HepG2 (cell line): ENCODE measurements around the gene CAMTA2. TPM values are rescaled to one million over a fixed set of nuclear protein-coding genes. Genes with fewer than 3 reads are reported as not detected.
A peak's percentile ranks its signal among the peaks of the same experiment; 100 is the strongest.

Source experiments
- CC2D1A ChIP-seq: sonication (generic); formaldehyde crosslinking; IDR thresholded peaks from 2 replicates; pipeline ENCODE4 v1.8.1; 2023; ENCODE audit warnings: mild to moderate bottlenecking, missing genetic modification reagents
- CEBPG ChIP-seq: IDR thresholded peaks from 2 replicates; pipeline ENCODE4 v1.6.1; 2016
- HCFC1 ChIP-seq: fragments of 150-350 bp; IDR thresholded peaks from 2 replicates; pipeline ENCODE4 v1.6.1; 2014; ENCODE audit warnings: low read depth, low read length
- IKZF4 ChIP-seq: sonication (generic); formaldehyde crosslinking; IDR thresholded peaks from 2 replicates; pipeline ENCODE4 v1.5.1; 2020; ENCODE audit warnings: borderline replicate concordance, mild to moderate bottlenecking, low read depth, missing genetic modification reagents; ENCODE audit errors: not compliant biosample characterization
- MAFF ChIP-seq: IDR thresholded peaks from 2 replicates; pipeline ENCODE4 v1.6.1; 2011; ENCODE audit warnings: low read depth, low read length, improper control_type of control experiment
- NCOR1 ChIP-seq: fragments of 200-600 bp; sonication (generic); IDR thresholded peaks from 2 replicates; pipeline ENCODE4 v1.7.0; 2017; ENCODE audit warnings: antibody characterized with exemption, low read length, borderline replicate concordance
- PRDM10 ChIP-seq: sonication (generic); formaldehyde crosslinking; IDR thresholded peaks from 2 replicates; pipeline ENCODE4 v1.4.0; 2020; ENCODE audit warnings: low read depth, missing genetic modification reagents
- RAD21 ChIP-seq: fragments of 450-650 bp; formaldehyde crosslinking; IDR thresholded peaks from 2 replicates; pipeline ENCODE4 v1.5.0; 2020; ENCODE audit warnings: mild to moderate bottlenecking
- RBFOX2 ChIP-seq: fragments of 200-400 bp; formaldehyde crosslinking; IDR thresholded peaks from 2 replicates; pipeline ENCODE4 v1.6.1; 2017; ENCODE audit warnings: low read depth, mild to moderate bottlenecking, low read length
- RELA ChIP-seq: sonication (generic); formaldehyde crosslinking; IDR thresholded peaks from 2 replicates; pipeline ENCODE4 v1.4.0; 2020; ENCODE audit warnings: missing genetic modification reagents
- RFX5 ChIP-seq: IDR thresholded peaks from 2 replicates; pipeline ENCODE4 v1.6.1; 2011; ENCODE audit warnings: low read depth, low read length, improper control_type of control experiment
- RFXANK ChIP-seq: IDR thresholded peaks from 2 replicates; pipeline ENCODE4 v1.6.1; 2016
- SIN3A ChIP-seq: IDR thresholded peaks from 2 replicates; pipeline ENCODE4 v1.6.1; 2011; ENCODE audit warnings: low read depth, mild to moderate bottlenecking, control low read depth, low read length, borderline replicate concordance
- SKIL ChIP-seq: sonication (generic); formaldehyde crosslinking; IDR thresholded peaks from 2 replicates; pipeline ENCODE4 v1.8.0; 2022; ENCODE audit warnings: missing genetic modification reagents, mild to moderate bottlenecking, moderate library complexity, borderline replicate concordance
- ZNF160 ChIP-seq: sonication (generic); formaldehyde crosslinking; IDR thresholded peaks from 2 replicates; pipeline ENCODE4 v1.8.0; 2022; ENCODE audit warnings: mild to moderate bottlenecking, inconsistent platforms, missing genetic modification reagents
- ZNF615 ChIP-seq: sonication (generic); formaldehyde crosslinking; IDR thresholded peaks from 2 replicates; pipeline ENCODE4 v1.5.0; 2020; ENCODE audit warnings: mild to moderate bottlenecking, missing genetic modification reagents, borderline replicate concordance
- ZNF770 ChIP-seq: sonication (generic); formaldehyde crosslinking; IDR thresholded peaks from 2 replicates; pipeline ENCODE4 v1.5.0; 2020; ENCODE audit warnings: mild to moderate bottlenecking, missing genetic modification reagents
- polyA plus RNA-seq, 8 experiments: library from polyadenylated mRNA; depleted of rRNA in 3 of 8; stranded (reverse) in 7 of 8; unstranded in 1 of 8; fragments of >200 nt; fragmentation: Illumina TruSeq in 4 of 8; extraction: Trizol in 4 of 8; gene quantifications; 2 replicates each; pipeline versions ENCODE4 v1.2.1 to v1.2.3, GENCODE V29; 2011 to 2016; ENCODE audit warnings: low read depth in 4 of 8, missing spikeins in 1 of 8, mixed read lengths in 1 of 8; ENCODE audit not compliant: insufficient read depth in 1 of 8
- total RNA-seq, 5 experiments: library from RNA; depleted of rRNA; stranded (reverse); fragments of >200 nt; fragmentation: Illumina TruSeq; extraction: Trizol; gene quantifications; 2 replicates each; pipeline ENCODE4 v1.2.3, GENCODE V29; 2016; ENCODE audit warnings: low read depth in 1 of 5
- TF ChIP-seq, protein P1 (sequence below): sonication (generic); formaldehyde crosslinking; IDR thresholded peaks from 2 replicates; pipeline ENCODE4 v1.5.0; 2020; ENCODE audit warnings: missing genetic modification reagents
- TF ChIP-seq, protein P2 (sequence below): IDR thresholded peaks from 2 replicates; pipeline ENCODE4 v1.6.1; 2018; ENCODE audit warnings: missing genetic modification reagents, mild to moderate bottlenecking, missing compliant biosample characterization

Gene CAMTA2
- total and polyA plus RNA-seq, 2 of the 13 experiments (the other 11 are each of a cell fraction or from before 2014, with no cell fraction given), result 4.1 to 7.1 TPM

- TF ChIP-seq CC2D1A (CRISPR knock-in tag), result no peak
- TF ChIP-seq, protein P1, sequence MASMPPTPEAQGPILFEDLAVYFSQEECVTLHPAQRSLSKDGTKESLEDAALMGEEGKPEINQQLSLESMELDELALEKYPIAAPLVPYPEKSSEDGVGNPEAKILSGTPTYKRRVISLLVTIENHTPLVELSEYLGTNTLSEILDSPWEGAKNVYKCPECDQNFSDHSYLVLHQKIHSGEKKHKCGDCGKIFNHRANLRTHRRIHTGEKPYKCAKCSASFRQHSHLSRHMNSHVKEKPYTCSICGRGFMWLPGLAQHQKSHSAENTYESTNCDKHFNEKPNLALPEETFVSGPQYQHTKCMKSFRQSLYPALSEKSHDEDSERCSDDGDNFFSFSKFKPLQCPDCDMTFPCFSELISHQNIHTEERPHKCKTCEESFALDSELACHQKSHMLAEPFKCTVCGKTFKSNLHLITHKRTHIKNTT (CRISPR knock-in tag), result no peak
- TF ChIP-seq MAFF, result no peak
- TF ChIP-seq RELA, result no peak
- TF ChIP-seq IKZF4 (CRISPR knock-in tag), result no peak
- TF ChIP-seq ZNF160 (CRISPR knock-in tag), result peak; percentile 62; the same call in 1 of the 2 replicates
- TF ChIP-seq NCOR1, result 0 out of 2 replicates have a peak, but pooled peaks have one; percentile 18
- no peak for TF ChIP-seq RFXANK
- TF ChIP-seq, protein P2, sequence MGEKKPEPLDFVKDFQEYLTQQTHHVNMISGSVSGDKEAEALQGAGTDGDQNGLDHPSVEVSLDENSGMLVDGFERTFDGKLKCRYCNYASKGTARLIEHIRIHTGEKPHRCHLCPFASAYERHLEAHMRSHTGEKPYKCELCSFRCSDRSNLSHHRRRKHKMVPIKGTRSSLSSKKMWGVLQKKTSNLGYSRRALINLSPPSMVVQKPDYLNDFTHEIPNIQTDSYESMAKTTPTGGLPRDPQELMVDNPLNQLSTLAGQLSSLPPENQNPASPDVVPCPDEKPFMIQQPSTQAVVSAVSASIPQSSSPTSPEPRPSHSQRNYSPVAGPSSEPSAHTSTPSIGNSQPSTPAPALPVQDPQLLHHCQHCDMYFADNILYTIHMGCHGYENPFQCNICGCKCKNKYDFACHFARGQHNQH, result 0 out of 2 replicates have a peak, but pooled peaks have one; percentile 14
- no peak for TF ChIP-seq HCFC1
- no peak for TF ChIP-seq ZNF615
- no peak for TF ChIP-seq RFX5
- peak; percentile 72; the same call in 1 of the 2 replicates for TF ChIP-seq PRDM10 (CRISPR knock-in tag)
- no peak for TF ChIP-seq CEBPG (CRISPR knock-in tag)
- no peak for TF ChIP-seq ZNF770 (CRISPR knock-in tag)
- TF ChIP-seq RAD21 (CRISPR knock-in tag), result no peak; the same call in 1 of the 2 replicates
- TF ChIP-seq SIN3A, result no peak
- peak; percentile 90 for TF ChIP-seq SKIL
- peak; percentile 94 for TF ChIP-seq RBFOX2
These were observed 38.0 kb downstream of the CAMTA2 start (continued) for GRCh38 chr17:4949321-4950074.
